HepG2 (cell line): ENCODE measurements around the gene EIF1AD. TPM values are rescaled to one million over a fixed set of nuclear protein-coding genes. Genes with fewer than 3 reads are reported as not detected.

Experiments
- ATAC-seq: fragments of 200-7000 bp; cut with Tn5 transposase; 3 replicates; pipeline ENCODE4 v1.9.1; 2020; ENCODE audit warnings: mild to moderate bottlenecking, moderate library complexity
- BruUV-seq: library from RNA; stranded (reverse); fragments of 400-500 nt; replicated peaks from 2 replicates; lab custom pipeline; 2021; lab: Mats Ljungman, UMichigan
- CTCF ChIA-PET: fragments of 300-600 bp; formaldehyde crosslinking; extraction: SDS; loops from one replicate; lab custom pipeline; 2021; ENCODE audit warnings: low total read pairs, inconsistent platforms, low intra/inter-chr PET ratio; lab: Yijun Ruan, JAX
- POLR2A ChIA-PET: fragments of 350-600 bp; sonication (Branson Sonifier 250); formaldehyde crosslinking; loops from one replicate; lab custom pipeline; 2020; ENCODE audit warnings: antibody characterized with exemption, inconsistent platforms; lab: Yijun Ruan, JAX
- DNase-seq: peaks from one replicate; pipeline ENCODE4 v3.0.0-alpha.2; 2015; ENCODE audit warnings: low spot score
- FAIRE-seq: peaks from 3 replicates; lab custom pipeline; 2011; peaks lifted over from hg19 to GRCh38; lab: Jason Lieb, UNC
- H2AFZ ChIP-seq: one replicate; pipeline ENCODE4 v1.6.1; 2011; ENCODE audit warnings: low read length, inconsistent platforms
- H3K27ac ChIP-seq: fragments of 300-600 bp; 3 replicates; pipeline ENCODE4 v1.8.0; 2011; ENCODE audit warnings: mixed run types, mild to moderate bottlenecking, mixed read lengths, low read length, inconsistent platforms; ENCODE audit not compliant: insufficient read depth; ENCODE audit errors: extremely low read length
- H3K27me3 ChIP-seq, 2 experiments: fragments of 200-600 bp in 1 of 2; 2 replicates in 1 of 2; 3 replicates in 1 of 2; pipeline versions ENCODE4 v1.6.0 to v1.8.0; 2011; ENCODE audit warnings: low read length in 2 of 2, mild to moderate bottlenecking in 2 of 2, moderate library complexity in 2 of 2, inconsistent platforms in 1 of 2; ENCODE audit not compliant: insufficient read depth in 2 of 2, control insufficient read depth in 1 of 2
- H3K36me3 ChIP-seq, 2 experiments: fragments of 200-600 bp in 1 of 2; replicated peaks in 1 of 2; 2 replicates in 1 of 2; 3 replicates in 1 of 2; pipeline versions ENCODE4 v1.5.1 to v1.8.0; 2011; ENCODE audit warnings: low read length in 2 of 2, inconsistent platforms in 1 of 2; ENCODE audit not compliant: insufficient read depth in 2 of 2, control insufficient read depth in 1 of 2
- H3K4me1 ChIP-seq: 2 replicates; pipeline ENCODE4 v1.5.1; 2012; ENCODE audit warnings: low read length, inconsistent platforms; ENCODE audit not compliant: insufficient read depth
- H3K4me2 ChIP-seq: 2 replicates; pipeline ENCODE4 v1.6.0; 2011; ENCODE audit warnings: low read depth, low read length, inconsistent platforms
- H3K4me3 ChIP-seq, 3 experiments: fragments of 200-600 bp in 1 of 3; sonication (generic), shearing (Covaris generic) in 1 of 3; replicated peaks in 1 of 3; 2 replicates each; pipeline ENCODE4 v1.5.1; 2011 to 2016; ENCODE audit warnings: low read length in 3 of 3, inconsistent platforms in 2 of 3, low read depth in 2 of 3, mild to moderate bottlenecking in 2 of 3, control low read depth in 1 of 3, mixed read lengths in 1 of 3; ENCODE audit not compliant: insufficient read depth in 1 of 3
- H3K79me2 ChIP-seq: one replicate; pipeline ENCODE4 v1.6.1; 2011; ENCODE audit warnings: low read length, inconsistent platforms; ENCODE audit not compliant: insufficient read depth
- H3K9ac ChIP-seq: 2 replicates; pipeline ENCODE4 v1.6.0; 2011; ENCODE audit warnings: mild to moderate bottlenecking, low read depth, low read length, inconsistent platforms; ENCODE audit not compliant: insufficient read depth
- H3K9me3 ChIP-seq: 2 replicates; pipeline ENCODE4 v1.5.1; 2012; ENCODE audit warnings: mild to moderate bottlenecking, low read length
- H4K20me1 ChIP-seq: 2 replicates; pipeline ENCODE4 v1.6.0; 2011; ENCODE audit warnings: inconsistent platforms, mild to moderate bottlenecking, low read length, moderate library complexity; ENCODE audit not compliant: insufficient read depth
- AGO2 ChIP-seq: fragments of 200-400 bp; formaldehyde crosslinking; optimal IDR thresholded peaks from 2 replicates; pipeline ENCODE3; 2017; ENCODE audit warnings: mild to moderate bottlenecking, low read depth, low read length, moderate library complexity
- RFXANK ChIP-seq: IDR thresholded peaks from 2 replicates; pipeline ENCODE4 v1.6.1; 2016
- TBP ChIP-seq: sonication (generic); formaldehyde crosslinking; IDR thresholded peaks from 2 replicates; pipeline ENCODE4 v1.5.0; 2020; ENCODE audit warnings: missing genetic modification reagents
- TFDP1 ChIP-seq: IDR thresholded peaks from 2 replicates; pipeline ENCODE4 v1.6.1; 2016; ENCODE audit warnings: missing compliant biosample characterization, missing genetic modification reagents, borderline replicate concordance
- ZNF235 ChIP-seq: sonication (generic); formaldehyde crosslinking; IDR thresholded peaks from 2 replicates; pipeline ENCODE4 v1.8.1; 2023; ENCODE audit warnings: mild to moderate bottlenecking, missing genetic modification reagents, borderline replicate concordance
- ZNF3 ChIP-seq: IDR thresholded peaks from 2 replicates; pipeline ENCODE4 v1.7.0; 2017; ENCODE audit warnings: inconsistent platforms
- ZNF383 ChIP-seq: sonication (generic); formaldehyde crosslinking; IDR thresholded peaks from 2 replicates; pipeline ENCODE4 v1.4.0; 2020; ENCODE audit warnings: missing genetic modification reagents, mild to moderate bottlenecking, borderline replicate concordance
- ZNF687 ChIP-seq: sonication (generic); formaldehyde crosslinking; IDR thresholded peaks from 2 replicates; pipeline ENCODE4 v1.5.1; 2020; ENCODE audit warnings: mild to moderate bottlenecking, missing genetic modification reagents, moderate library complexity
- WGBS: methylation state at CpG from one replicate; pipeline ENCODE4 v1.1.6; 2017; ENCODE audit warnings: low lambda C conversion rate; 5-methylcytosine and 5-hydroxymethylcytosine counted together
- in situ Hi-C: cut with HindIII; loops from 2 replicates; pipeline ENCODE4 v1.10.0; 2017; ENCODE audit warnings: low pct_unique_long_range_greater_than_20kb; ENCODE audit not compliant: extremely low pct_ligation_motif_present
- intact Hi-C: fragments of 100-400 bp; cut with micrococcal nuclease; formaldehyde crosslinking; loops from one replicate; pipeline ENCODE4 v1.10.0; 2022; ENCODE audit not compliant: unreplicated experiment
- polyA plus RNA-seq, 8 experiments: library from polyadenylated mRNA; depleted of rRNA in 3 of 8; stranded (reverse) in 7 of 8; unstranded in 1 of 8; fragments of >200 nt; fragmentation: Illumina TruSeq in 4 of 8; extraction: Trizol in 4 of 8; gene quantifications; 2 replicates each; pipeline versions ENCODE4 v1.2.1 to v1.2.3, GENCODE V29; 2011 to 2016; ENCODE audit warnings: low read depth in 4 of 8, missing spikeins in 1 of 8, mixed read lengths in 1 of 8; ENCODE audit not compliant: insufficient read depth in 1 of 8
- total RNA-seq, 5 experiments: library from RNA; depleted of rRNA; stranded (reverse); fragments of >200 nt; fragmentation: Illumina TruSeq; extraction: Trizol; gene quantifications; 2 replicates each; pipeline ENCODE4 v1.2.3, GENCODE V29; 2016; ENCODE audit warnings: low read depth in 1 of 5

The EIF1AD gene
- total and polyA plus RNA-seq, 2 of the 13 experiments (the other 11 are each of a cell fraction or from before 2014, with no cell fraction given), result 18.2 to 30.8 TPM

GRCh38 chr11:66047541-66048365 is 45.8 kb upstream of the EIF1AD start:
- Histone ChIP-seq H3K4me1 (peaks cover 32% of the 10 kb centered on the region), H3K27me3 (peaks cover 0 to 41% of the 10 kb centered on the region in 2 experiments; a peak in 4 of 5 replicates), H4K20me1 (no peaks in the 10 kb centered on the region), H3K27ac (no peak overlapping the region), H3K9me3 (no peaks in the 10 kb centered on the region), H3K36me3 (no peaks in the 10 kb centered on the region), H3K4me2 (no peak overlapping the region), H3K79me2 (peaks cover 4% of the 10 kb centered on the region), H3K4me3 (no peak overlapping the region), H2AFZ (no peak overlapping the region), H3K9ac (no peak overlapping the region)
- in situ Hi-C loops, result no loop called here
- ATAC-seq (no peak), DNase-seq (no peak), FAIRE-seq (no peak)
- POLR2A ChIA-PET, result no interaction called here
- CTCF ChIA-PET, result no interaction called here
- intact Hi-C loops, result no loop called here
- 9% methylated on average over 8 of the region's 11 CpGs for WGBS
- TF ChIP-seq ZNF383 (CRISPR knock-in tag) (no peak), TBP (CRISPR knock-in tag) (no peak), ZNF687 (CRISPR knock-in tag) (no peak), ZNF235 (CRISPR knock-in tag) (no peak), AGO2 (no peak), TFDP1 (CRISPR knock-in tag) (no peak), RFXANK (no peak), ZNF3 (CRISPR knock-in tag) (no peak)
- no TSS peak for BruUV-seq
